NT2/D1 (cell line): ENCODE measurements around the gene ENDOD1.

Experiments used
- YY1 ChIP-seq: IDR thresholded peaks from 2 replicates; pipeline ENCODE4 v1.6.1; 2011; ENCODE audit not compliant: insufficient read length, insufficient read depth
- ZNF274 ChIP-seq: IDR thresholded peaks from 2 replicates; pipeline ENCODE4 v1.6.1; 2011; ENCODE audit warnings: mild to moderate bottlenecking, low read depth, low read length

- TF ChIP-seq YY1 (no peak), ZNF274 (no peak)
These were observed 43.3 kb downstream of the ENDOD1 start for GRCh38 chr11:95132956-95133355.
